ENCODE data around the gene CD4. TPM values are rescaled to one million over a fixed set of nuclear protein-coding genes. Genes with fewer than 3 reads are reported as not detected.

Gene CD4
- total and polyA plus RNA-seq, 4 donors, result 15.9 to 44.8 (median 32.0) TPM

GRCh38 chr12:6837370-6838060 is 48.2 kb downstream of the CD4 start:
- H3K27me3 ChIP-seq (ENCODE audit: control insufficient read depth in 4 of 4, insufficient read depth in 4 of 4, low read length in 3 of 4), result no peaks in the 10 kb centered on the region
- no peak overlapping the region for H3K4me3 ChIP-seq (ENCODE audit: low read depth in 1 of 3, low read length in 3 of 3)
- H3K9me3 ChIP-seq (ENCODE audit: control insufficient read depth in 4 of 4, low read length in 3 of 4), result no peaks in the 10 kb centered on the region
- no peak for TF ChIP-seq JUND (IDR thresholded peaks at IDR 0.05)
- TF ChIP-seq RAD21 (IDR thresholded peaks at IDR 0.05), result no peak
- no peak for TF ChIP-seq ATF3 (IDR thresholded peaks at IDR 0.05)
- no peak for TF ChIP-seq NR2F2 (IDR thresholded peaks at IDR 0.05)
- TF ChIP-seq CTCF (IDR thresholded peaks at IDR 0.05; ENCODE audit: low read depth, low read length, missing input control), result no peak
- TF ChIP-seq YY1 (IDR thresholded peaks at IDR 0.05), result no peak
- no peak for TF ChIP-seq ZBTB33 (IDR thresholded peaks at IDR 0.05)
- no peak for TF ChIP-seq FOXA1 (IDR thresholded peaks at IDR 0.05)
- no peak for TF ChIP-seq REST (IDR thresholded peaks at IDR 0.05)
- no peak for TF ChIP-seq RXRA (IDR thresholded peaks at IDR 0.05)
- no peak for TF ChIP-seq EGR1 (IDR thresholded peaks at IDR 0.05; ENCODE audit: low read depth in 2 of 2)
- TF ChIP-seq HNF4G (IDR thresholded peaks at IDR 0.05), result no peak
- no peak for TF ChIP-seq SP1 (IDR thresholded peaks at IDR 0.05)
- no peak for TF ChIP-seq HNF4A (conservative IDR thresholded peaks at IDR 0.05)
- no peak for TF ChIP-seq FOXA2 (IDR thresholded peaks at IDR 0.05)
- no peak for TF ChIP-seq TAF1 (conservative IDR thresholded peaks at IDR 0.05)
- no peak for DNase-seq (ENCODE audit: low spot score)
- H3K9ac ChIP-seq (ENCODE audit: low read depth in 1 of 2, low read length in 2 of 2), result no peak overlapping the region
- peaks cover 0 to 2% (median 0%) of the 10 kb centered on the region in 4 donors for H3K36me3 ChIP-seq (ENCODE audit: control insufficient read depth in 4 of 4, insufficient read depth in 3 of 4, low read depth in 1 of 4, low read length in 3 of 4)
- WGBS, result 93% methylated on average over 26 of the region's 26 CpGs
- H3K4me1 ChIP-seq (ENCODE audit: control insufficient read depth in 4 of 4, insufficient read depth in 4 of 4, low read length in 3 of 4), result peaks cover 0 to 3% (median under 1%) of the 10 kb centered on the region in 4 donors
- H3K27ac ChIP-seq (ENCODE audit: low read depth in 1 of 2, low read length in 2 of 2), result no peak overlapping the region

- no peak for TF ChIP-seq HNF4G (IDR thresholded peaks at IDR 0.05)
- no peak for TF ChIP-seq REST (IDR thresholded peaks at IDR 0.05)
- no peak for TF ChIP-seq GABPA (IDR thresholded peaks at IDR 0.05 in 1 of 2, conservative IDR thresholded peaks at IDR 0.05 in 1 of 2)
- no peak for TF ChIP-seq FOXA2 (IDR thresholded peaks at IDR 0.05)
- Histone ChIP-seq H3K36me3 (ENCODE audit: control insufficient read depth in 4 of 4, insufficient read depth in 3 of 4, low read depth in 1 of 4, low read length in 3 of 4) (peaks cover 0 to 2% (median 0%) of the 10 kb centered on the region in 4 donors), H3K9me3 (ENCODE audit: control insufficient read depth in 4 of 4, low read length in 3 of 4) (no peaks in the 10 kb centered on the region), H3K4me3 (ENCODE audit: low read depth in 1 of 3, low read length in 3 of 3) (no peak overlapping the region), H3K27me3 (ENCODE audit: control insufficient read depth in 4 of 4, insufficient read depth in 4 of 4, low read length in 3 of 4) (no peaks in the 10 kb centered on the region), H3K9ac (ENCODE audit: low read depth in 1 of 2, low read length in 2 of 2) (no peak overlapping the region), H3K27ac (ENCODE audit: low read depth in 1 of 2, low read length in 2 of 2) (no peak overlapping the region), H3K4me1 (ENCODE audit: control insufficient read depth in 4 of 4, insufficient read depth in 4 of 4, low read length in 3 of 4) (peaks cover 0 to 3% (median under 1%) of the 10 kb centered on the region in 4 donors)
- 92% methylated on average over 16 of the region's 16 CpGs for WGBS
- DNase-seq (ENCODE audit: low spot score), result no peak
Measured at GRCh38 chr12:6838854-6839253, 49.5 kb downstream of the CD4 start.

All from liver (tissue), 9 donors.